HG03025 (cell line): ENCODE data around the gene PRKG1.
"Not testable (repeated sequence)": the region's sequence is repeated elsewhere in the genome, so short reads cannot be mapped to it uniquely, and the experiment has no call there.

Experiments used
- ATAC-seq: cut with Tn5 transposase; IDR thresholded peaks from one replicate; pipeline ENCODE4 v1.9.1; 2021; ENCODE audit warnings: mild to moderate bottlenecking, moderate library complexity; ENCODE audit not compliant: unreplicated experiment, low FRiP score

Gene PRKG1

DNA sequence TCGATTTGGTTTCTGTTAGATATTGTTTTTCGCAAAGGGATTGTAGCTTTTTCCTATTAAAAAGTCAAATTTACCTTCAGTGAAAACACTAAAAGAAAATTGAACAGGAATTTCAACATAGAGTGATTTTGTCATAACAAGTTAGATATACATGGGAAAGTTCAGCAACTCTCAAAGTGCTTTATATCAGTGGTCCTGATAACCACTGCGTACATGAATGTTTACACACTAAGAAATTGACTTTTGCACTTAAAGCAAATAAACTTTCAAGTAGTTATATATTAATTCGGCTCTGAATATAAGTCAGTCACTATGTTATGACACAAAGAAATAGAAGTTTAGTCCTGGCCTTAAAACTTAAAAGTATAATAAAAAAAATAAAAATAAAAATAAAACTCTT lies 1138.5 kb downstream of the PRKG1 start:
- ATAC-seq, result no peak

DNA sequence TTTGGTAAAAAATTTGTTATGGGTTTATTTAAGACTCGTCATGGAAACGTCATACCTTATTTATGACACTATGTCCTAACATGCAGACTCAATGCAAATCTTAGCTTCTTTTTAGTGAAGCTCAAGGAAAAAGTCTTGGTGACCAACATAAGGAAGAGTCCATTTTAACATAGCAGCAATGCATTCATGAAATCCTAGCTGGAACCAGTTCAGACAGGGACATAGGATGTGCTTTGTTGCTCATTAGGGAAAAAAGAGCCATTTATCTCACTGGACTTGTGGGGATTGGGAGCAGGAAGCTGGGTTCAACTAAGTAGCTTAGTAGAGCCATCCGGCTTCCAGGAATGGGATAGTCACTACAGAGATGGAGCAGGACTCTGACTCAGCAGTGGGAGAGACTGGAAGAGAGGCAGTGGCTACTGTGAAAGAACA lies 1139.0 kb downstream of the PRKG1 start:
- no peak for ATAC-seq

DNA sequence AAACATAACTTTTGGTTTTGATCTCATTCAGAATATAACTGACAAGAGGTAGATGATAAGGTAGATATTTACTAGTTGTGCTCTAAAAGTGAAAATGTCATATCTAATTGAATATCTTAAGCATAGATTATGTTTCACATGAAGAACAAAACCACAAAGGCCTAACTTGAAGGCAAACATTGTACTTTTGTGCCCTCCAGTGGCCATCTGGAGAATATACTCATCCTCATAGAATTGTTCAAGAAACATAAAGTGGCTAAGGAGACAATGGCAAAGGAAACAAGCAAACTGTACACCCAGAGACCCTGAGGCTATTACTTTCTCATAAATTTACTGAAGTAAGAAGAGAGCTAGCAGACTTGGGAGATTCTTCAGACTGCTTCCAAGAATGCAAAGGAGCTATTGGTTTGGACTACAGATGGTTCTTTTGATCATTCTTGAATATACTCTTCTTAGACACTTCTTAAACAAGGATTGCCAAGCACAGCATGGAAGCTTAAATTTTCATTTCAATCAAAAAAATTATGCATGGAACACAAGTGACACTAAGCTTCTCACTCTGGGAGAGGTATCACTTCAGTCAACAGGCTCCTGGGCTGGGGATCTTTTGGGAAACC lies 1141.6 kb downstream of the PRKG1 start:
- peak; percentile 80 for ATAC-seq

DNA sequence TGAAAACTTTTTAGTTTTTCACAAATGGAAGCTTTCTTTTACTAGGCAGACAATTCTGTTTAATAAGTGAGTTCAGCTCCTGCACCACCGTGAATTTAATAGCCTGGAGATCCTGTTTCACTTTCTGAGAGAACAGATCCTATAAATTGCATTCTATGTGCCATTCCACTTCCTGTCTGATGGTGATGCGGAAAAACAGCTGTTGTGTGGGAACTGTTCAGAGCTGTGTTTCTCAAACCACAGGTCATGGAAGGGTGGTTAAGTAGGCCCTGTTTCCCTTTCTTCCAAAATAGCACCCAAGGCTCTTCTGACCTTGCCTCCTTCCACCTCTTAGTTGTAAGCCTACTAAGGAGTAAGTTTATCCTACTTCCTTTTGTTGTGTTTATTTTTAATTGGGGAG lies 1142.6 kb downstream of the PRKG1 start:
- ATAC-seq, result peak; percentile 56

DNA sequence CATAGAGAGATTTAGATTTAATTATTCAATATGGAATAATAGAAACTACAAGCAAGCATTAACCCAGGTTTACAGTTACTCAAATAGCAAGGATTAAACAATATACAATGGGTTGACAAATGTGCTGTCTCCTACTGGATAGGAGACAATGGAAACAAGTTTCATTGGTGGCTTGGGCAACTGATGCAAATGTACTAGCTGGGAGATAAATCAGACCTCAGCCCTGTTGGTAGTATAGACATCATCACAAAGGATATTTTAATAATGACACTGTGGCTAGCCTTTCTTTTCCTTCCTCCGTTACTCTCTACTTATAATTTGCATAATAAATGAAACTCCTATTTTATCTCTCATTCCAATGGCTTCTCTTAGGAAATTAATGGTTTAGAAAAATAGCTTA lies 1143.2 kb downstream of the PRKG1 start:
- ATAC-seq, result no peak

DNA sequence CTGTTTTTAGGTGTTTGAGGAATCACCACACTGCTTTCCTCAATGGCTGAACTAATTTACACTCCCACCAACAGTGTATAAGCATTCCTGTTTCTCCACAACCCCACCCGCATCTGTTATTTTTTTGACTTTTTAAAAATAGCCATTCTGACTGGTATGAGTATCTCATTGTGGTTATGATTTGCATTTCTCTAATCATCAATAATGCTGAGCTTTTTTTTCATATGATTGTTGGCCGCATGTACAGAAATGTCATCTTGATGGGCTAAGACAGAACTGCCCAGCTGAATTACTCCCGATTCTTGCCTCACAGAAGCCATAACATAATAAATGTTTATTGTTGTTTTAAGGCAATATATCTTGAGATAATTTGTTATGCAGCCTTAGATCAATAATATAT lies 1146.7 kb downstream of the PRKG1 start:
- ATAC-seq, result no peak

DNA sequence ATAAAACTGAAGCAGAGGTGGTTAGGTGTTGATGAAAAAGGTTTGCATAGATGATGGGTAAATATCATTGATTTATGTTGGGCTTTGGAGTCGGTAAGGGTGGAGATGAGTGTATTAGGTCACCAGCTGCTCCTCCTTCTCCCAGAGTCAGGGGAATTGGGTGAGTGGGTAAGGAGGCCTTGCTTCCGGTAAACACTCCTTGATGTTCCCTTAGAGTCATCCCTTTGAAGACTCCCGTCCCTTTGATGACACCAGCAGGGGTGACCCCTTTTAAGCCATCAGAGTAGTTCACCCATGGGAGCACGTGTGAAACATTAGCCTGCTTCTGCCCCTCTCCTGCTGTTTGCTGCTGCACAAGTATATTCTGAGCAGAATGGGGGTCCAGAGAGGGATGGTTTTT lies 1147.6 kb downstream of the PRKG1 start:
- ATAC-seq, result no peak

DNA sequence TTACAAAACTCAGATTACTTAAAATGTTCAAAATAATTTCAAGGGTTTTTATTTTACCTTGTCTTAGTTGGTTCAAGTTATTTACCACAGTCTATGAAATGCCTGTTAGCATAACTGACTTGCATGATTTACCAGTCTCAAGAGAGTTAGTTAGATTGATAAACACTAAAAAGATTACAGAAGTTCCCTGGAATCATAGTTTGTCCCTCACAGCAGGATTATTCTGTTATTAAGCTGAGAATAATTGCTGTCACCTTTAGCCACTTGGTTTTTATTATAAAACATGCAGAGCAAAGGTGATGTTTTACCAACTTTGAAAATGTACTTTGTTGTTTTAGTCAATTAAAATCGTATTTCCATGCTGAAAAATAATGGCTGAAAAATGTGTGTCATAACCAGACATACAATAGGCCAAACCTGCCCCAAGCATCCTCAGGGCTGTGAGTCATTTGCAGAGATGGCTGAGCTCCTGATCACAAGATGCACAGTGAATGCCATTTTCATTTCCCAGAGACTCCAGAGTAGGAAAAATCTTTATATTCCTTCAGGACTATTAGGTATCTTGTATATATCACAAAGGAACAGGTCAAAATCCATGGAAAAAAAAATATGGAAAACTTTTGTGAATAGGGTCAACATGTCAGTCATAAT lies 1152.0 kb downstream of the PRKG1 start:
- ATAC-seq, result no peak

DNA sequence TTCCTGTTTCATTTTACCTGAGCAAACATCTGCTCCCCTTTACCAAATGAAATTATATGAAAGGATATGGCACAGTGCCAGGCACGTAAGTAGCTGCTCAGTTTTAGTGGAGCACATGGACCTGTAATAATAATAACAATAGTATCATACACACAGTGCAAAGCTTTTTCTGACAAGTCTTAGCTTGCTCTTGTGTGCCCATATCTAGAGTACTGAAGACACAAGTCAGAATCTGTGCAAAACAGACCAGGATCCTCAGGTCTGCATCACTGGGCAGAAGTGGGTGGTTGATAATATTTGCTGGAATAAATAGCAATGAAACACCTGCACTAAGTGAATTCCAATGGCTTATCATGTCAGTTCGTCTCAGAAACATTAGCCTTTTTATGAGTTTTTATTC lies 1154.3 kb downstream of the PRKG1 start:
- ATAC-seq, result no peak

DNA sequence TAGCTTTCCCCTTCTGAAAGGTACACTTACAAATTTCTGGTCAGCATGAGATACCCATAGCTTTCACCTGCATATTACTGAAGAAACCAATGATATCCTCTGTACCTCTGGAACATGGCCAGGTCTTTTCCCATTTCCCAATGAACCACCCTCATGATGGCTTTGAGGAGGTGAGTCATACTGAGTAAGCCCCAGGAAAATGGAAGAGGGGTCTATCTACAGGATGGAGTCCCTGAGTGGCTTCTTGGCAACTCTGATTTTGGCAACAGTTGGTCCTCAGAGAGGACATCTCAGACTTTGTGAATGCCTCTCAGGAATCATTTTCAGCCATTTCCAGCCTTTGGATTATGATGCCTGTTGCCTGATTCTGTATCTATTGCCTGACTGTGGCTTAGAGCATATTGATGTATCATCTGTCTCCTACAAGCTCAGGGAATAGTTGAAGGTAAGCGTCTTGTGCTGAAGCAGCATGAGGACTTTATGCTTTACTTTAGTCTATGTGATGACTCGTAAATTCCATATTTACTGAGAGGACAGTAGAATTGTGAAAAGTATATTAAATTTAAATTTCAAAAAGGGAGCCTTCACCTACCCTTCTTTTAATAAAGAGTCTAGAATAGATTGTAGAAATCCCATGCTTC lies 1155.1 kb downstream of the PRKG1 start:
- ATAC-seq, result no peak

DNA sequence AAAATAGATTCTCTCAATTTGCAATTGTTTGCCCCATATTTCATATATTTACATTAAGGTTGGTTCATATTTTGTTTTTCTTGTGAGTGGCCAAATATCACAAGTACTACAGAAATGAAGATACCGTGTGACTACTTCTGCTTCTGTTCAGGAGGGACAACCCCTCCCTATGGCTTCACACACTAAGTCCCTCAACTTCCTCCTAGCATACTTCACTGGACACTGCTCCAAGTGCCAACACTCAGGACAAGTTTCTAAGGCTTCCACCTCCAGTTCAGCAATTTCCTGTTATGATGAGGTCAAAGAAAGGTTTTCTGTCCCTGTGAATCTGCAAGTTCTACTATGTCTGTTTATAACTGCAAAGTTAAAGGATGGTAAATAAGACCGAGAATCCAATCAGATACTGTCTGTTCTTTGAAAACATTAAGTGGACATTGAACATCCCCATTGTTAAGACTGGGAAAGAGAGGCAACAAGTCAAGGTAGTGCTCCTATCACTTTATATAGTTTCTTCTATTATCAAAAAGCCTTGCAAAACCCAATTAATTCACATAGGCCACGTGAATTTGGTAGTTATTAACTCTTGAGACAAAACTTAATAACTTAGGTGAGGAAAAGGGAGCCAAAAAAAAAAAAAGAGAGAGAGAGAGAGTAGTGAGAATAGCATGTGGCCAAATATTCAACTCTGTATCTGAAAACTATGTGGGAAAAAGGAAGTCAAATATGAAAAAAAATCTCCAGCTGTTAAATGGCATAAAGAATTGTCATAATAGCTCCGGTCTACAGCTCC lies 1158.5 kb downstream of the PRKG1 start:
- no peak for ATAC-seq

DNA sequence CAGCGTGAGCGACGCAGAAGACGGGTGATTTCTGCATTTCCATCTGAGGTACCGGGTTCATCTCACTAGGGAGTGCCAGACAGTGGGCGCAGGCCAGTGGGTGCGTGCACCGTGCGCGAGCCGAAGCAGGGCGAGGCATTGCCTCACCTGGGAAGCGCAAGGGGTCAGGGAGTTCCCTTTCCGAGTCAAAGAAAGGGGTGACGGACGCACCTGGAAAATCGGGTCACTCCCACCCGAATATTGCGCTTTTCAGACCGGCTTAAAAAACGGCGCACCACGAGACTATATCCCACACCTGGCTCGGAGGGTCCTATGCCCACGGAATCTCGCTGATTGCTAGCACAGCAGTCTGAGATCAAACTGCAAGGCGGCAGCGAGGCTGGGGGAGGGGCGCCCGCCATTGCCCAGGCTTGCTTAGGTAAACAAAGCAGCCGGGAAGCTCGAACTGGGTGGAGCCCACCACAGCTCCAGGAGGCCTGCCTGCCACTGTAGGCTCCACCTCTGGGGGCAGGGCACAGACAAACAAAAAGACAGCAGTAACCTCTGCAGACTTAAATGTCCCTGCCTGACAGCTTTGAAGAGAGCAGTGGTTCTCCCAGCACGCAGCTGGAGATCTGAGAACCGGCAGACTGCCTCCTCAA lies 1159.2 kb downstream of the PRKG1 start:
- not testable (repeated sequence) for ATAC-seq

DNA sequence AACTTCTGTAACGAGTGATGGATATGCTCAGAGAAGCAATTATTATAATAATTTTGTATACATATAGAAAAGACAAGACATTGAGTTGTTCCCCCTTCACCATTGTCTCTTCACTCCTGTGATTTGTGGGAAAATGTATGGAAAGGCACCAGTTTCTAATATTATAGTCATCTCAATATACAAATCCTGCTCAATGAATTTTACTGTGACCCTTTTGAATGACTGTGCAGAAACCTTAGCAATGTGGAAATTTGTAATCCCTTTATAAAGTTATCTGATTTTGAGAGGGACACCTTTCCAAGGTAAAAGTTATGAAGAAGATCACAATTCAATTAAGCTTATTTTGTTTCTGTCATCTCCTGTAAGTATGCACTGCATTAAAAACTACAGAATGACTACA lies 1165.5 kb downstream of the PRKG1 start:
- no peak for ATAC-seq

DNA sequence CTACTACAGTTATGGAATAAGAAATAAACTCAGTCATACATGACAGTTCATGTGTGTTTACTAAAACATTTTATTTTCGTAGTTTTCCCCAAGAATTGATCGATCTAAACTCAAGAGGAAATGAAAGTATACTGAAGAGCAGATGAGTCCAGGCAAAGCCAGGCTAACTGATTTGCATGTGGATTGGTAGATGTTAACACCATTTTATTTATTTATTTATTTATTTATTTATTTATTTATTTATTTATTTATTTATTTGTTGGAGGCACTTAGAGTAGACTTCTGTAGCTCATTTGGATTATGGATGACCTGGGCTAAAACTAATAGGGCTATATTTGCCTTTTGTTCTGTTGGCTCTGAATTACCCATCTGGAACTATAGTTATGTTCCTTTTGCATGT lies 1171.3 kb downstream of the PRKG1 start:
- ATAC-seq, result no peak

DNA sequence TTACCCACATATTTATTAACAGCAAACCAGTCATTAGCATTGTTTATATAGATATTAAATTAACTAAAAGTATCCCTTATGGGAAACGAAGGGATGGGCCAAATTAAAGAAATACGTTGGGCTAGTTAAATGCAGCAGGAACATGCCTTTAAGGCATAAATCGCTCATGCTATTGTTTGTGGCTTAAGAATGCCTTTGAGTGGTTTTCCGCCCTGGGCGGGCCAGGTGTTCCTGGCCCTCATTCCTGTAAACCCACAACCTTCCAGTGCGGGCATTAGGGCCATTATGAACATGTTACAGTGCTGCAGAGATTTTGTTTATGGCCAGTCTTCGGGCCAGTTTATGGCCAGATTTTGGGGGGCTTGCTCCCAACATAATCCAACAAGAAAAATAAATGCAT lies 1173.6 kb downstream of the PRKG1 start:
- not testable (repeated sequence) for ATAC-seq

DNA sequence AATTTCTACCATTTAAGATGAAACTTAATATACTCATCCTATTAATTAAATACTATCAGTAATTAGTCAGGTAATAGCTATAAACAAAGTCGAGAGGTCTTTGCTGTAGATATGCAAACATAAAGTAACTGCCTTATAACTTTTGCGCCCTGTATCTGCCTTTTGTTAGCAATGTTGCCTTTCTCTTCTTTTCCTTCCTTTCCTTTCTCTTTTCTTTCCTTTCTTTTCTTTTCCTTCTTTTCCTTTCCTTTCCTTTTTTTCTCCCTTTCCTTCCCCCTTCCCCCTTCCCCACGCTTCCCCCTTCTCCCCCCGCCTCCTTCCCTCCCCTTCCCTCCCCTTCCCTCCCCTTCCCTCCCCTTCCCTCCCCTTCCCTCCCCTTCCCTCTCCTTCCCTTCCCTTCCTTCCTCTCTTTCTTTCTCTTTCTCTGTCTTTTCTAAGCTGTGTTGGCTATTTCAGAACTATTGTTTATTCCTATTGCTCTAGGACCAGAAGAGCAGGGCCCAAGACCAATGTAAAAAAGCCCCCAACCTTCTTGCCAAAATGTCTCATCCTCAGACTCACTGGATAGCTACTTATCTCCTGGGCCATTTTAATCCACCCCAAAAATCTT lies 1174.5 kb downstream of the PRKG1 start:
- ATAC-seq, result no peak

DNA sequence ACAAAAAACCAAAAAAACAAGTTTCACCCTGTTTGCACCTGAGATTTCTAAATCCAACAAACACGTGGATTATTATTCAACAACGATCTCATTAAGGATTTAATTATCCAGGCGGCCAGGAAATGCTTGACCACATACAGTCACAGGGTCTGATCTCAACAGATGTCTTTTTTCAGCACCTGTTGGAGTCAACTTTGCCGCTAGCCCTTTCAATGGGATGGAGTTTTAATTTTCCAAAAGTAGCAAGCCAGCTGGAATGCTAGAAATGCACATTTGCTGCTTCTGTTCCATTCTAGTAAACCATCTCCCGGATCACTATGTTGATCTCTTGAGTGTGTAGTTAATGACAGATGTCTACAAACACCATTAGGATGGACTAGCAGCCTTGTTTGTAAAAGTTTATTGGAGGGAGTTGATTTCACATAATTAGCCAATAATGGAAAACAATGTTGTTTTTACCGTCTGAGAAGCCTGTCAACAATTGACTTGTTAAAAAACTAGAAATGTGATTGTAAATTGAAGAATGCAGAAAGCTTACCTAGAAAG lies 1175.6 kb downstream of the PRKG1 start:
- no peak for ATAC-seq

DNA sequence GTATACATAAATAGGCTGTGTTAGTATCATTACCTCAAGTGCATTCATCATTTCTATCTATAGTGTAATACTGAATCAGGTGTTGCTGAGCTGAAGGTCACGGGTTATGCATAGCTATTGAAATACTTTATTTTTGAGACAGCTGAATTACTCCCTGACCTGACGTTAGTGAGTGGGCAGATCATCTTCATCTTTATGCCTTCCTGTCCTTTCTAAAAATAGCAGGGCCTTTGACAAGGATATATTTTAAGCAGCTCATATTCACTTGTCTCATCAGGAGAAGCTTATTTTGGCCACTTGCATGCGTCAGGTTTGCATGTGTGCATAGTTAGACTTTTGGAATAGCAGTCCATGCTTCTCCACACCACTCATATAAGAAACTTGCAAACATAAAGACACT lies 1176.2 kb downstream of the PRKG1 start:
- ATAC-seq, result no peak

DNA sequence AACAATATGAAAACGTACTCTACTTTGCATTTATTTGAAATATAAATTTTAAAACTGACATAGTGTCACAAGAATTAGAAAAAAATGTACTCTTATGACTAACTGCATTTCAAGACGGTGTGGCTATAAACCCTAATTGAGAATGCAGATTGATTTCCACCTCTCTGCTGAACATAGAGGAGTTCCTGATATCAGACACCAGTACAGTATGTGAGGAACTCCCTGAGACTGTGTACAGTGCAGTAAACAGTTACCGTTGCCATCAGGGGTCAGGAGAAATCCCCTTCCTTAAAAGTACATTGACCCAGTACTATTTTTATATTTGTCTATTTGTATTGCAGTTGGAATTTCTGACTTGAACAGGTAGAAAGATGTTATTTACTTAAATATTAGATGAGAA lies 1178.0 kb downstream of the PRKG1 start:
- ATAC-seq, result no peak
